OCI-LY7 (cell line): ENCODE data around the gene GPR153. TPM values are rescaled to one million over a fixed set of nuclear protein-coding genes. Genes with fewer than 3 reads are reported as not detected.

ENCODE experiments used
- BruUV-seq: library from RNA; stranded (reverse); fragments of 400-500 nt; replicated peaks from 2 replicates; lab custom pipeline; 2021; lab: Mats Ljungman, UMichigan
- CTCF ChIA-PET: fragments of 300-600 bp; sonication (Branson Sonifier 250); formaldehyde crosslinking; loops from one replicate; lab custom pipeline; 2022; ENCODE audit warnings: antibody characterized with exemption; ENCODE audit not compliant: unreplicated experiment; lab: Charles Lee
- POLR2A ChIA-PET: fragments of 300-600 bp; sonication (Branson Sonifier 250); formaldehyde crosslinking; loops from one replicate; lab custom pipeline; 2022; ENCODE audit warnings: antibody characterized with exemption; lab: Charles Lee
- DNase-seq: peaks from one replicate; pipeline ENCODE4 v3.0.0-alpha.2; 2015; ENCODE audit warnings: low spot score
- H2AFZ ChIP-seq: fragments of 200-600 bp; sonication (generic), shearing (Covaris generic); 2 replicates; pipeline ENCODE4 v1.6.1; 2014; ENCODE audit warnings: mild to moderate bottlenecking, antibody characterized with exemption, low read length, moderate library complexity
- H3K27ac ChIP-seq: fragments of 200-600 bp; sonication (generic); 2 replicates; pipeline ENCODE4 v1.5.1; 2014; ENCODE audit warnings: mixed run types, low read depth, mild to moderate bottlenecking, moderate library complexity, low read length, inconsistent platforms; ENCODE audit not compliant: poor library complexity, severe bottlenecking
- H3K36me3 ChIP-seq: fragments of 200-600 bp; sonication (generic); 2 replicates; pipeline ENCODE4 v1.6.1; 2014; ENCODE audit warnings: mild to moderate bottlenecking, antibody characterized with exemption, low read length, moderate library complexity, mixed read lengths; ENCODE audit not compliant: insufficient read depth
- H3K4me1 ChIP-seq: fragments of 200-600 bp; sonication (generic); 2 replicates; pipeline ENCODE4 v1.5.1; 2014; ENCODE audit warnings: mild to moderate bottlenecking, low read length; ENCODE audit not compliant: insufficient read depth, poor library complexity, severe bottlenecking
- H3K4me2 ChIP-seq: fragments of 200-600 bp; sonication (generic); 2 replicates; pipeline ENCODE4 v1.6.1; 2014; ENCODE audit warnings: mild to moderate bottlenecking, low read length
- H3K4me3 ChIP-seq: fragments of 200-600 bp; sonication (generic); 2 replicates; pipeline ENCODE4 v1.5.1; 2014; ENCODE audit warnings: mild to moderate bottlenecking, low read depth, low read length; ENCODE audit not compliant: poor library complexity, severe bottlenecking
- H3K79me2 ChIP-seq: fragments of 200-600 bp; sonication (generic); 2 replicates; pipeline ENCODE4 v1.6.1; 2016; ENCODE audit warnings: low read depth, mild to moderate bottlenecking, low read length, moderate library complexity, mixed read lengths; ENCODE audit not compliant: insufficient read depth
- H3K9me2 ChIP-seq: fragments of 200-600 bp; sonication (generic); 2 replicates; pipeline ENCODE4 v1.6.1; 2016; ENCODE audit warnings: mild to moderate bottlenecking, low read length, mixed read lengths; ENCODE audit not compliant: insufficient read depth
- H3K9me3 ChIP-seq: fragments of 200-600 bp; sonication (generic); 2 replicates; pipeline ENCODE4 v1.6.1; 2014; ENCODE audit warnings: mild to moderate bottlenecking, mixed run types, low read length, mixed read lengths
- H4K20me1 ChIP-seq: fragments of 200-600 bp; sonication (generic); 2 replicates; pipeline ENCODE4 v1.6.1; 2014; ENCODE audit warnings: mild to moderate bottlenecking, antibody characterized with exemption, low read length, moderate library complexity, mixed read lengths; ENCODE audit not compliant: insufficient read depth
- EZH2phosphoT487 ChIP-seq: fragments of 200-600 bp; sonication (generic); IDR thresholded peaks from 2 replicates; pipeline ENCODE4 v1.6.1; 2018; ENCODE audit warnings: low read depth, borderline replicate concordance, mild to moderate bottlenecking, mixed run types, antibody characterized with exemption, low read length, moderate library complexity, mixed read lengths
- intact Hi-C: fragments of 100-400 bp; cut with micrococcal nuclease; formaldehyde crosslinking; loops from one replicate; pipeline ENCODE4 v1.10.0; 2022; ENCODE audit not compliant: unreplicated experiment
- total RNA-seq, 2 experiments: library from RNA; depleted of rRNA in 1 of 2; stranded (reverse); fragments of >200 nt in 1 of 2; shearing (Covaris generic) in 1 of 2; gene quantifications; 2 replicates each; pipeline ENCODE4 v1.2.3, GENCODE V29; 2014 to 2022
- TF ChIP-seq, protein P1 (sequence below): fragments of 200-600 bp; sonication (generic); conservative IDR thresholded peaks from 2 replicates; pipeline ENCODE4 v1.5.1; 2014; ENCODE audit warnings: mild to moderate bottlenecking, antibody characterized with exemption, low read length, moderate library complexity, mixed read lengths

The GPR153 gene
- total RNA-seq, 2 experiments from 2014 or later = not detected

GRCh38 chr1:6248932-6249738, 11.8 kb downstream of the GPR153 start:
- Histone ChIP-seq H4K20me1 (no peaks in the 10 kb centered on the region), H2AFZ (no peak overlapping the region), H3K27ac (no peak overlapping the region), H3K4me3 (no peak overlapping the region), H3K36me3 (no peaks in the 10 kb centered on the region), H3K79me2 (no peaks in the 10 kb centered on the region), H3K9me3 (no peaks in the 10 kb centered on the region), H3K9me2 (no peaks in the 10 kb centered on the region), H3K4me2 (no peak overlapping the region), H3K4me1 (no peaks in the 10 kb centered on the region)
- intact Hi-C loops = loop anchor here (5.0 to 10.0 kb wide), 3 partner anchors 108 to 186 kb away; no protein-coding TSS in a partner anchor
- CTCF ChIA-PET = interaction anchor here (0.6 kb wide), 1 partner anchor 89 kb away, joined by 3 read pairs; no protein-coding TSS in a partner anchor
- POLR2A ChIA-PET = interaction anchor here (1.1 kb wide), 1 partner anchor 158 kb away, joined by 4 read pairs; no protein-coding TSS in a partner anchor
- no TSS peak for BruUV-seq
- TF ChIP-seq, protein P1, sequence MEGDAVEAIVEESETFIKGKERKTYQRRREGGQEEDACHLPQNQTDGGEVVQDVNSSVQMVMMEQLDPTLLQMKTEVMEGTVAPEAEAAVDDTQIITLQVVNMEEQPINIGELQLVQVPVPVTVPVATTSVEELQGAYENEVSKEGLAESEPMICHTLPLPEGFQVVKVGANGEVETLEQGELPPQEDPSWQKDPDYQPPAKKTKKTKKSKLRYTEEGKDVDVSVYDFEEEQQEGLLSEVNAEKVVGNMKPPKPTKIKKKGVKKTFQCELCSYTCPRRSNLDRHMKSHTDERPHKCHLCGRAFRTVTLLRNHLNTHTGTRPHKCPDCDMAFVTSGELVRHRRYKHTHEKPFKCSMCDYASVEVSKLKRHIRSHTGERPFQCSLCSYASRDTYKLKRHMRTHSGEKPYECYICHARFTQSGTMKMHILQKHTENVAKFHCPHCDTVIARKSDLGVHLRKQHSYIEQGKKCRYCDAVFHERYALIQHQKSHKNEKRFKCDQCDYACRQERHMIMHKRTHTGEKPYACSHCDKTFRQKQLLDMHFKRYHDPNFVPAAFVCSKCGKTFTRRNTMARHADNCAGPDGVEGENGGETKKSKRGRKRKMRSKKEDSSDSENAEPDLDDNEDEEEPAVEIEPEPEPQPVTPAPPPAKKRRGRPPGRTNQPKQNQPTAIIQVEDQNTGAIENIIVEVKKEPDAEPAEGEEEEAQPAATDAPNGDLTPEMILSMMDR = no peak
- no peak for TF ChIP-seq EZH2phosphoT487
- no peak for DNase-seq

- CTCF ChIA-PET = no interaction called here
- intact Hi-C loops = loop anchor here (5.0 to 10.0 kb wide), 3 partner anchors 109 to 187 kb away; no protein-coding TSS in a partner anchor
- H3K79me2 ChIP-seq = no peaks in the 10 kb centered on the region
- no peaks in the 10 kb centered on the region for H3K9me3 ChIP-seq
- DNase-seq = no peak
- no peak overlapping the region for H3K27ac ChIP-seq
- no peaks in the 10 kb centered on the region for H3K9me2 ChIP-seq
- no peaks in the 10 kb centered on the region for H3K4me1 ChIP-seq
- H3K4me2 ChIP-seq = no peak overlapping the region
- no peaks in the 10 kb centered on the region for H3K36me3 ChIP-seq
- POLR2A ChIA-PET = interaction anchor here (1.1 kb wide), 1 partner anchor 159 kb away, joined by 4 read pairs; no protein-coding TSS in a partner anchor
- H2AFZ ChIP-seq = no peak overlapping the region
- no peak for TF ChIP-seq EZH2phosphoT487
- TF ChIP-seq, protein P1 = no peak
- BruUV-seq = no TSS peak
- H4K20me1 ChIP-seq = no peaks in the 10 kb centered on the region
- no peak overlapping the region for H3K4me3 ChIP-seq
These were observed 12.6 kb downstream of the GPR153 start for GRCh38 chr1:6248161-6248776.
